Measurements from ENCODE around the gene KRTAP10-4. TPM values are rescaled to one million over a fixed set of nuclear protein-coding genes. Genes with fewer than 3 reads are reported as not detected.
"Not testable (repeated sequence)": the region's sequence is repeated elsewhere in the genome, so short reads cannot be mapped to it uniquely, and the experiment has no call there.

Gene KRTAP10-4
- total and polyA plus RNA-seq, 7 donors = not detected

- Histone ChIP-seq H3K36me3 (ENCODE audit: insufficient read depth in 1 of 2, low read depth in 1 of 2) (no peaks in the 10 kb centered on the region), H3K27me3 (ENCODE audit: insufficient read depth in 3 of 3, low read length in 2 of 3) (peaks cover 0 to 53% (median 10%) of the 10 kb centered on the region in 3 donors), H3K4me3 (no peak overlapping the region), H3K27ac (no peak overlapping the region), H3K4me1 (no peaks in the 10 kb centered on the region), H3K9me3 (peaks cover 4% of the 10 kb centered on the region)
- intact Hi-C loops (cut with DNase I) = no loop called here
- 50 to 53% (median 51%) methylated on average over 13 of the region's 13 CpGs for WGBS, 3 donors
- TF ChIP-seq, protein P1, sequence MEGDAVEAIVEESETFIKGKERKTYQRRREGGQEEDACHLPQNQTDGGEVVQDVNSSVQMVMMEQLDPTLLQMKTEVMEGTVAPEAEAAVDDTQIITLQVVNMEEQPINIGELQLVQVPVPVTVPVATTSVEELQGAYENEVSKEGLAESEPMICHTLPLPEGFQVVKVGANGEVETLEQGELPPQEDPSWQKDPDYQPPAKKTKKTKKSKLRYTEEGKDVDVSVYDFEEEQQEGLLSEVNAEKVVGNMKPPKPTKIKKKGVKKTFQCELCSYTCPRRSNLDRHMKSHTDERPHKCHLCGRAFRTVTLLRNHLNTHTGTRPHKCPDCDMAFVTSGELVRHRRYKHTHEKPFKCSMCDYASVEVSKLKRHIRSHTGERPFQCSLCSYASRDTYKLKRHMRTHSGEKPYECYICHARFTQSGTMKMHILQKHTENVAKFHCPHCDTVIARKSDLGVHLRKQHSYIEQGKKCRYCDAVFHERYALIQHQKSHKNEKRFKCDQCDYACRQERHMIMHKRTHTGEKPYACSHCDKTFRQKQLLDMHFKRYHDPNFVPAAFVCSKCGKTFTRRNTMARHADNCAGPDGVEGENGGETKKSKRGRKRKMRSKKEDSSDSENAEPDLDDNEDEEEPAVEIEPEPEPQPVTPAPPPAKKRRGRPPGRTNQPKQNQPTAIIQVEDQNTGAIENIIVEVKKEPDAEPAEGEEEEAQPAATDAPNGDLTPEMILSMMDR (IDR thresholded peaks at IDR 0.05) = no peak
- ATAC-seq = no peak
- DNase-seq = no peak
These were observed 25.1 kb upstream of the KRTAP10-4 start for GRCh38 chr21:44548381-44548780.

- intact Hi-C loops (cut with DNase I) = no loop called here
- no peak overlapping the region for H3K4me3 ChIP-seq
- WGBS, 3 donors = 31 to 39% (median 39%) methylated on average over 14 of the region's 14 CpGs
These were observed 24.6 kb upstream of the KRTAP10-4 start for GRCh38 chr21:44548922-44549321.

GRCh38 chr21:44549525-44550211 is 23.9 kb upstream of the KRTAP10-4 start:
- ATAC-seq (no peak), DNase-seq (no peak)
- Histone ChIP-seq H3K9me3 (peaks cover 4% of the 10 kb centered on the region), H3K27ac (no peak overlapping the region), H3K4me3 (no peak overlapping the region), H3K27me3 (ENCODE audit: insufficient read depth in 3 of 3, low read length in 2 of 3) (peaks cover 0 to 64% (median 12%) of the 10 kb centered on the region in 3 donors), H3K36me3 (ENCODE audit: insufficient read depth in 1 of 2, low read depth in 1 of 2) (no peaks in the 10 kb centered on the region), H3K4me1 (no peaks in the 10 kb centered on the region)
- intact Hi-C loops (cut with DNase I) = no loop called here
- TF ChIP-seq, protein P1 (IDR thresholded peaks at IDR 0.05) = no peak
- 37 to 40% (median 38%) methylated on average over 25 of the region's 25 CpGs for WGBS, 3 donors

More at GRCh38 chr21:44548922-44549321, 24.6 kb upstream of the KRTAP10-4 start:
- no peak overlapping the region for H3K27ac ChIP-seq
- H3K36me3 ChIP-seq (ENCODE audit: insufficient read depth in 1 of 2, low read depth in 1 of 2) = no peaks in the 10 kb centered on the region
- ATAC-seq (no peak), DNase-seq (no peak)
- H3K4me1 ChIP-seq = no peaks in the 10 kb centered on the region
- TF ChIP-seq, protein P1 (IDR thresholded peaks at IDR 0.05) = no peak
- peaks cover 4% of the 10 kb centered on the region for H3K9me3 ChIP-seq
- peaks cover 0 to 57% (median 10%) of the 10 kb centered on the region in 3 donors for H3K27me3 ChIP-seq (ENCODE audit: insufficient read depth in 3 of 3, low read length in 2 of 3)

DNA sequence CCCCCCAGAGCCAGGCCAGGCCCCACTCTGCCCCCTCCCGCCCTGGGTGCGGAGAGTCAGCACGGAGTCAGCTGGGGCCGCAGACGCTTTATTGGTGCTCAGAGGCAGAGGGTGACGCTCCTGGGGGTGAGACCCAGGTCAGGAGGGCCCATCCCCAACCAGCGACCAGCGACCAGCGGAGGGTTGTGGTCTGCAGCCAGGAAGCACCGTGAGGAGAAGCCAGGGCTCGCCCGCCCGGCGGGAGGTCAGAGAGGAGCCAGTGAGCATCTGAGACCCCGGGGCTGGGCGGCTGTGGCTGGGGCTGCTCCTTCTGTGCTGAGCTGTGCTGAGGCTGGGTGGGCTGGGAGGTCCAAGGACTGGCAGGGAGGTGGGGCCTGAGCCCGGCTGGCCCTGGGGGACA is 23.2 kb upstream of the KRTAP10-4 start:
- H3K9me3 ChIP-seq; H3K4me3 ChIP-seq; H3K4me1 ChIP-seq; ATAC-seq; H3K36me3 ChIP-seq (ENCODE audit: insufficient read depth in 1 of 2, low read depth in 1 of 2); DNase-seq; intact Hi-C loops (cut with DNase I); H3K27ac ChIP-seq: not testable (repeated sequence)
- peaks cover 0 to 67% (median 12%) of the 10 kb centered on the region in 3 donors for H3K27me3 ChIP-seq (ENCODE audit: insufficient read depth in 3 of 3, low read length in 2 of 3)
- 18 to 33% (median 25%) methylated on average over 12 to 17 of the region's 17 CpGs for WGBS, 3 donors

- no peak overlapping the region for H3K27ac ChIP-seq
- no peaks in the 10 kb centered on the region for H3K4me1 ChIP-seq
- H3K27me3 ChIP-seq (ENCODE audit: insufficient read depth in 3 of 3, low read length in 2 of 3) = peaks cover 0 to 71% (median 12%) of the 10 kb centered on the region in 3 donors
- TF ChIP-seq, protein P1 (IDR thresholded peaks at IDR 0.05) = no peak
- 20 to 30% (median 21%) methylated on average over 10 of the region's 10 CpGs for WGBS, 3 donors
- no peaks in the 10 kb centered on the region for H3K36me3 ChIP-seq (ENCODE audit: insufficient read depth in 1 of 2, low read depth in 1 of 2)
- no peak for ATAC-seq
- intact Hi-C loops (cut with DNase I) = no loop called here
- H3K9me3 ChIP-seq = peaks cover 4% of the 10 kb centered on the region
- no peak overlapping the region for H3K4me3 ChIP-seq
- no peak for DNase-seq
These were observed 22.7 kb upstream of the KRTAP10-4 start for GRCh38 chr21:44550807-44551206.

All from psoas muscle (tissue), 8 donors.